ENCODE results near the gene GMIP.

GMIP gene

GRCh38 chr19:19635313-19635702, 8.1 kb downstream of the GMIP start:
- no peak for DNase-seq (ENCODE audit: low read depth)

GRCh38 chr19:19634516-19635312, 8.7 kb downstream of the GMIP start:
- no peak for DNase-seq (ENCODE audit: low read depth)

GRCh38 chr19:19633711-19634515, 9.5 kb downstream of the GMIP start:
- no peak for DNase-seq (ENCODE audit: low read depth)

- DNase-seq (ENCODE audit: low read depth) = no peak
Measured at GRCh38 chr19:19632661-19633060, 10.8 kb downstream of the GMIP start.

GRCh38 chr19:19631346-19631745, 12.1 kb downstream of the GMIP start:
- DNase-seq (ENCODE audit: low read depth) = no peak

GRCh38 chr19:19630426-19630825, 13.0 kb downstream of the GMIP start:
- DNase-seq (ENCODE audit: low read depth) = no peak

GRCh38 chr19:19630062-19630414, 13.4 kb downstream of the GMIP start:
- DNase-seq (ENCODE audit: low read depth) = no peak

GRCh38 chr19:19628501-19629134, 14.8 kb downstream of the GMIP start:
- DNase-seq (ENCODE audit: low read depth) = peak; percentile 37

GRCh38 chr19:19627621-19628500, 15.6 kb downstream of the GMIP start, which contains the start of gene LPAR2:
Gene LPAR2 (minus strand): TSS chr19:19628220. CDS start chr19:19627275, 945 bp downstream.
- DNase-seq (ENCODE audit: low read depth) = peak; percentile 78

GRCh38 chr19:19626516-19627472, 16.7 kb downstream of the GMIP start:
- DNase-seq (ENCODE audit: low read depth) = no peak

- no peak for DNase-seq (ENCODE audit: low read depth)
Measured at GRCh38 chr19:19624032-19624570, 19.4 kb downstream of the GMIP start.

GRCh38 chr19:19623383-19623782, 20.1 kb downstream of the GMIP start:
- no peak for DNase-seq (ENCODE audit: low read depth)

GRCh38 chr19:19619849-19620210, 23.6 kb downstream of the GMIP start:
- DNase-seq (ENCODE audit: low read depth) = no peak

GRCh38 chr19:19619181-19619848, 24.1 kb downstream of the GMIP start:
- DNase-seq (ENCODE audit: low read depth) = no peak

- peak; percentile 99 for DNase-seq (ENCODE audit: low read depth)
Measured at GRCh38 chr19:19618219-19619051, 25.0 kb downstream of the GMIP start, which contains the start of gene PBX4. Gene PBX4 (minus strand): TSS chr19:19618687. CDS start chr19:19618629, 58 bp downstream.

- DNase-seq (ENCODE audit: low read depth) = no peak
Measured at GRCh38 chr19:19615086-19615485, 28.4 kb downstream of the GMIP start.

GRCh38 chr19:19613506-19613905, 30.0 kb downstream of the GMIP start:
- no peak for DNase-seq (ENCODE audit: low read depth)

- DNase-seq (ENCODE audit: low read depth) = no peak
Measured at GRCh38 chr19:19610376-19611202, 32.9 kb downstream of the GMIP start.

All from activated T-cell treated with anti-CD3 and anti-CD28 coated beads for 1 hour (primary cell).